Natural killer cell treated with Interleukin-12 subunit alpha and Interleukin-12 subunit beta and Interleukin-15 and Interleukin-18, amount 100 ng/mL, for 72 hours (primary cell): Measurements from ENCODE around the gene CABLES2. TPM values are rescaled to one million over a fixed set of nuclear protein-coding genes. Genes with fewer than 3 reads are reported as not detected.

Source experiments
- ATAC-seq, 2 donors: fragments of 150-1000 bp; cut with Tn5 transposase in 1 of 2; sonication (Bioruptor Pico), chemical (Tn5 transposase) in 1 of 2; 2 replicates each; pipeline ENCODE4 v1.10.0; 2021
- DNase-seq: peaks from one replicate; pipeline ENCODE4 v3.0.0; 2022; ENCODE audit warnings: low spot score
- H3K27ac Mint-ChIP-seq, 2 donors: 1 replicate in 1 of 2; 2 replicates in 1 of 2; pipeline ENCODE4 v1.8.0; 2022; ENCODE audit warnings: mixed read lengths in 2 of 2, mild to moderate bottlenecking in 1 of 2, moderate library complexity in 1 of 2
- H3K27me3 Mint-ChIP-seq, 2 donors: 1 replicate in 1 of 2; 2 replicates in 1 of 2; pipeline ENCODE4 v1.8.0; 2022; ENCODE audit warnings: mixed read lengths in 2 of 2
- H3K36me3 Mint-ChIP-seq: one replicate; pipeline ENCODE4 v1.8.0; 2022; ENCODE audit warnings: mixed read lengths
- H3K4me1 Mint-ChIP-seq, 2 donors: 1 replicate in 1 of 2; 2 replicates in 1 of 2; pipeline ENCODE4 v1.8.0; 2022; ENCODE audit warnings: low read depth in 2 of 2, mixed read lengths in 2 of 2, mild to moderate bottlenecking in 1 of 2
- H3K4me3 Mint-ChIP-seq: one replicate; pipeline ENCODE4 v1.8.0; 2022; ENCODE audit warnings: mixed read lengths
- H3K9me3 Mint-ChIP-seq: 2 replicates; pipeline ENCODE4 v1.8.0; 2022; ENCODE audit warnings: mixed read lengths
- total RNA-seq, 2 donors: library from RNA; stranded (reverse); gene quantifications; one replicate each; pipeline ENCODE4 v1.2.3, GENCODE V29; 2022

Gene CABLES2
- total RNA-seq, 2 donors from 2014 or later, result 9.4 to 9.5 TPM

GRCh38 chr20:62445553-62446340 lies 38.7 kb upstream of the CABLES2 start:
- no peaks in the 10 kb centered on the region for H3K9me3 Mint-ChIP-seq
- peaks cover 0 to 9% of the 10 kb centered on the region in 2 donors for H3K27me3 Mint-ChIP-seq
- H3K36me3 Mint-ChIP-seq, result no peaks in the 10 kb centered on the region
- no peak overlapping the region for H3K4me3 Mint-ChIP-seq
- H3K4me1 Mint-ChIP-seq, result no peaks in the 10 kb centered on the region
- H3K27ac Mint-ChIP-seq, result no peak overlapping the region
- ATAC-seq (no peak), DNase-seq (no peak)

DNA sequence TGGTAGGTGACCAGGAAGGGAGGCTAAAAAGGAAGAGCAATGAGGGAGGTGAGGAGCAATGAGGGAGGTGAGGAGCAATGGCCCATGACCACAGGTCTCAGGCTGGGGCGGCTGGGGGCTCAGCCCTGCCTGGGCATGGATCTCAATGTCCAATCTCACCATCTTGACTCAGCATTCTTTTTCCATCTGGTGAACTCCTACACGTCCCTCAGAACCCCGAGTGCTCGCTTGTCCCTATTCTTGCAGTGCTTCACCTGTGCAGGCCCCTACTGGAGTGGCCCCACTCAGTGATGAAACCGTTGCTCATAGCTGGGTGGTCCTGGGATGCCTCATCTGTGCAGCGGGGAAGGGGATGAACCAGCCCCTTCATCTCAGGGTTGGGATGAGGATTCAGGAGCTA lies 37.2 kb upstream of the CABLES2 start:
- Mint-ChIP-seq H3K4me1 (no peaks in the 10 kb centered on the region), H3K36me3 (no peaks in the 10 kb centered on the region), H3K9me3 (no peaks in the 10 kb centered on the region), H3K27ac (no peak overlapping the region), H3K4me3 (no peak overlapping the region), H3K27me3 (peaks cover 0 to 6% of the 10 kb centered on the region in 2 donors)
- DNase-seq (no peak), ATAC-seq (no peak)

DNA sequence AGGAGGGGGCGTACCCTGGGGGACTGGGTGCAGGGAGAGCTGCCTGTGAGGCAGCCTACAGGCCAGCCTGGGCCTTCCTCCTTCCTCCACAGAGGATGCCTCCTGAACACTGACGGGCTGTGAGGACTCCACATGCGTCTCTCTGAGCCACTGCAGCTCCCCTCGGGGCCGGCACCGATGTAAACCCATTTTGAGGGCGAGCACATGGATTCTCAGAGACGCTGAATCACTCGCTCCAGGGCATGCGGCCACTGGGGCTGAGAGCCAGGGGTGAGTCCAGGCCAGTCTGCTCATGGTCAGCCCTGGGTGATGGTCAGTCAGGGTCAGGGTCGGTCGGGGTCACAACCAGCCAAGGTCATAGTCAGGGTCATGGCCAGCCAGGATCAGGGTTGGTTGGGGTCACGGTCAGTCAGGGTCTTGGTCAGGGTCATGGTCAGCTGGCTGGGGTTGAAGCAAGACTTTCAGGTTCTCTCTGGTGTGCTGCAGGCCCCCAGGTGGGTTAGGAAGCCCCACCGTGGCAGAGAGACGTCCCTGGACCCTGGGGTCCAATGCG lies 35.0 kb upstream of the CABLES2 start:
- Mint-ChIP-seq H3K27me3 (peaks cover 0 to 6% of the 10 kb centered on the region in 2 donors), H3K36me3 (no peaks in the 10 kb centered on the region), H3K9me3 (no peaks in the 10 kb centered on the region), H3K4me3 (no peak overlapping the region), H3K4me1 (no peaks in the 10 kb centered on the region), H3K27ac (no peak overlapping the region)
- ATAC-seq, result no peak
- DNase-seq, result no peak

GRCh38 chr20:62439218-62439617 lies 32.1 kb upstream of the CABLES2 start:
- no peaks in the 10 kb centered on the region for H3K4me1 Mint-ChIP-seq
- H3K27me3 Mint-ChIP-seq, result peaks cover 10 to 14% of the 10 kb centered on the region in 2 donors
- no peak overlapping the region for H3K4me3 Mint-ChIP-seq
- ATAC-seq (no peak), DNase-seq (no peak)
- H3K36me3 Mint-ChIP-seq, result no peaks in the 10 kb centered on the region
- no peak overlapping the region for H3K27ac Mint-ChIP-seq
- H3K9me3 Mint-ChIP-seq, result no peaks in the 10 kb centered on the region

DNA sequence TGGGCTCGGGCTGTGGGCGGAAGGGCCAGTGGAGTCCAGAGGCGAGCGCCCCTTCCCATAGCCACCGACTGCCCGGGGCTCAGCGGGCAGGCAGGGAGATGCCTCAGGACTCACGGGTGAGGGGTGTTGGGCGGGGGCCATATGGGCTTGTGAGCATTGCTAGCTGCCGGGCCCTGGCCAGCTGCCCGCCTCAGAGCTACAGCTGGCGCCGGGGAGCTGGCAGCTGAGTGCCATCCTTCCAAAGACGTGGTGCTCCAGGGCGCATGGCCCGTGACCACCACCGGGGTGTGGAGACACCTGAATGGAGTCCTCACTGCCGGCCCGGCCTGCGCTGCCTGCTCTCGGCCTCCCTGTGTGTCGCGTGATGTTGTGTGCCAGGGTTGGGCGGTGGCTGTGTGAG lies 30.8 kb upstream of the CABLES2 start:
- Mint-ChIP-seq H3K27me3 (peaks cover 16 to 17% of the 10 kb centered on the region in 2 donors), H3K27ac (no peak overlapping the region), H3K4me3 (no peak overlapping the region), H3K9me3 (no peaks in the 10 kb centered on the region), H3K36me3 (no peaks in the 10 kb centered on the region), H3K4me1 (no peaks in the 10 kb centered on the region)
- ATAC-seq, result peak in 1 of 2 donors; percentile 3
- no peak for DNase-seq

DNA sequence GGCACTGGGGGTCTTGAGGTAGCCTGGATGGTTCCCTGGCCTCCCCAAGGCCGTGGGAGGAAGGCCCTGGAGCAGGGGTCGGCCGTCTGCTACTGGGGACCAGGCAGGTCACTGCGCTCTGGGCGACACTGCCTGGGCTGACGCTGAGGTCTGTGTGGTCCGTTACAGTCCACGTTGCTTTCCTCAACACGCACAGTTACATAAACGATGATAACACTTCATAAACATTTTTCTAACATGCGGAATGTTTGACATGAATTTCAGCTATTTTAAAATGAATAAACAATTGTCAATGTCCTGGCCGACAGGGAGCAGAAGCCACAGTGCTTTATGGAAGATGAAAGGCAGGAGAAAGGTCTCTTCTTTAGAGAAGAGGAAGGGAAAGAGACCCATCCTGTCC lies 30.4 kb upstream of the CABLES2 start:
- ATAC-seq, result no peak
- Mint-ChIP-seq H3K4me3 (no peak overlapping the region), H3K27ac (no peak overlapping the region), H3K27me3 (peaks cover 15 to 16% of the 10 kb centered on the region in 2 donors), H3K9me3 (no peaks in the 10 kb centered on the region), H3K36me3 (no peaks in the 10 kb centered on the region), H3K4me1 (no peaks in the 10 kb centered on the region)
- no peak for DNase-seq

GRCh38 chr20:62436692-62437091 lies 29.6 kb upstream of the CABLES2 start:
- ATAC-seq (no peak), DNase-seq (no peak)
- no peak overlapping the region for H3K4me3 Mint-ChIP-seq
- H3K9me3 Mint-ChIP-seq, result no peaks in the 10 kb centered on the region
- H3K4me1 Mint-ChIP-seq, result no peaks in the 10 kb centered on the region
- no peaks in the 10 kb centered on the region for H3K36me3 Mint-ChIP-seq
- H3K27me3 Mint-ChIP-seq, result peaks cover 15 to 17% of the 10 kb centered on the region in 2 donors
- no peak overlapping the region for H3K27ac Mint-ChIP-seq

GRCh38 chr20:62433658-62434497 lies 26.8 kb upstream of the CABLES2 start:
- Mint-ChIP-seq H3K36me3 (no peaks in the 10 kb centered on the region), H3K4me3 (no peak overlapping the region), H3K27ac (no peak overlapping the region), H3K9me3 (no peaks in the 10 kb centered on the region), H3K27me3 (peaks cover 15 to 23% of the 10 kb centered on the region in 2 donors), H3K4me1 (peaks cover 0 to under 1% of the 10 kb centered on the region in 2 donors)
- DNase-seq (no peak), ATAC-seq (no peak)

DNA sequence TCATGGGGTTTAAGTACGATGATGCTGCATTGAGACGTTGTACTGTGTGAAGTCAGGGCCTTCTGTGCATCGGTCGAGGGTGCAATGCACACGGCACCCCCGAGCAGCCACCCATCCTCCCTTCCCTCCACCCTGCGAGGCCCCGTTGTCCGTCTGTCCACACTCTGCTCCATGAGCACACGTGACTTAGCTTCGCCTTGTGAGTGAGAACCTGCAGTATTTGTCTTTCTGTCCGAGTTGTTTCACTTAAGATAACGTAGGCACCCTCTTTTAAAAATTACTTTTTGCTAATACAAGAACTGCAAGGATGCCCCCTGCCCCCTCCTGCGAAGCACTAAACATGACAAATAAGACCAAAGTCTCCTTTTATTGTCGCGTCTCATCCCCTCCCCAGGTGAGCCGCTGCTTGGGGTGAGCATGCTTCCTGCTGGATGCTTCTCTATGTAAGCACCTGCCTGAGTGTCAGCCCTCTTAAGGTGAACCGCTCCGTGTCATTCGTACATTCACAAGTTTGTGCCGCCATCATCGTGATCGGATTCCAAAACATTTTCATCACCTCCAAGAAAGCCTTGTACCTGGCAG lies 23.9 kb upstream of the CABLES2 start:
- H3K27me3 Mint-ChIP-seq, result peaks cover 15 to 23% of the 10 kb centered on the region in 2 donors
- no peaks in the 10 kb centered on the region for H3K36me3 Mint-ChIP-seq
- no peaks in the 10 kb centered on the region for H3K9me3 Mint-ChIP-seq
- DNase-seq, result no peak
- ATAC-seq, result no peak
- peaks cover 0 to 3% of the 10 kb centered on the region in 2 donors for H3K4me1 Mint-ChIP-seq
- no peak overlapping the region for H3K27ac Mint-ChIP-seq
- no peak overlapping the region for H3K4me3 Mint-ChIP-seq

DNA sequence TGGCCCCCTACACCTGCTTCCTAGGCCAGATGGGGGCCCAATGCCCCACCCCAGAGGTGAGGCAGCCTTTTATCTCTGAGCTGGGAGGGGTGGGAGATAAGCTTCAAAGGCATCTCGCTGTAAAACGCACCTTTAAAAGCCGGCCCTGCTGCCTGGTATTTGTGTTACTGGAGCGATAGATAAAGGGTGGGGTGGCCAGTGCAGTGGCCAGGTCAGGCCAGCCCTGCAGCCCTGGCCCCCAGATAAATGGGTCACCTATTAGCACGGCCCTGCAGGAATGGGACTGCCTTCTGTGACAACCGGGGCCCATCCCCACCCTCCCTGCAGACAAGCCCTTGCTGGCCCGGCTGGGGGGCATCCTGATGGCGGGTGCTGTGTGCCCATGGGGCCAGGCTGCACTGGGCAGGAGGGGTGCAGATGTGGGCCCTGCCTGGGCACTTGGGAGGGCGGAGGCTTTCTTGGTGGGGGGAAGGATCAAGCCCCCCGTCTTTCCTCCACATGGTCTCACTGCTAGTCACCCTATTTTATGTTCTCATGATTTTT lies 23.3 kb upstream of the CABLES2 start:
- Mint-ChIP-seq H3K4me3 (no peak overlapping the region), H3K27me3 (peaks cover 12 to 20% of the 10 kb centered on the region in 2 donors), H3K27ac (no peak overlapping the region), H3K9me3 (no peaks in the 10 kb centered on the region), H3K4me1 (peaks cover 0 to 3% of the 10 kb centered on the region in 2 donors), H3K36me3 (no peaks in the 10 kb centered on the region)
- ATAC-seq, result no peak
- DNase-seq, result no peak

DNA sequence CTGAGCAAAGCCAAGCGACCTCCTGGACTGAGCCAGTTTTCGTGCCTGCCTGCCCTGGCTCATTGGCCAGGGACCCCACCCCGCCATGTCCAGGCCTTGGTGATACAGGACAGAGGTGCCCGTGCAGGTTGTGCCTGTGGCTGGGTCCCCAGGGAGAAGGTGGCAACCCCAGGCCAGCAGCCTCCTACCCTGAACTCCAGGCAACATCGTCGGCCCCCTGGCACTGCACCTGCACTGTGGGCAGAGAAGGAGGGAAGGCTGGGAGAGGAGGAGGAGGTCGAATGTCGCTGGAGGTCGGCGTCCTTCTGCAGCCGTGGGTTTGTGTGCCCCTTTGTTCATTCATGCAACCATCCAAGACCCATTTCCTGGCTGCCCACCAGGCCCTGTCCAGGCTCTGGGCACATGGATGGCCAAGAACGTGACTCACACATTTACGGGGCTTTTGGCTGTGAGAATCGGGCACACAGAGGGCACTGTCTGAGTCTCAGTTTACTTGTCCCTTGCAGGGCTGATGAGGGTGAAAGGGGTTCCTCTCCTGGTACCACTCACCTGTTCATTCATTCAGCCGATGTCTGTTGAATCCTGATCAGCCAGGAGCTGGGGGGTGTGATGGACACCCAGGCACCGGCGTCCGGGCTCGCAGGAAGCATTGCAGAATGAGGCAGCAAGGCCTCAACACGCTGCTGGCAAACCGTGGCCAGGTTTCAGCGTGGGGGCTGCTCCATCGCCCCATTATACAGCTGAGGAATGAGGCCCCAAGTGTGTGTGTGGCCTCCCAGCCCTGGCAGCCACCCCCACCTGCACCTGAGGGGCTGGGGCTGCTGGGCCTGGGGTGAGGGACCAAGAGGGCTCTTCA lies 22.6 kb upstream of the CABLES2 start:
- Mint-ChIP-seq H3K36me3 (no peaks in the 10 kb centered on the region), H3K4me3 (no peak overlapping the region), H3K9me3 (no peaks in the 10 kb centered on the region), H3K4me1 (peaks cover 0 to 3% of the 10 kb centered on the region in 2 donors), H3K27me3 (peaks cover 6 to 17% of the 10 kb centered on the region in 2 donors), H3K27ac (no peak overlapping the region)
- no peak for ATAC-seq
- no peak for DNase-seq

- Mint-ChIP-seq H3K36me3 (no peaks in the 10 kb centered on the region), H3K27me3 (peaks cover 1 to 8% of the 10 kb centered on the region in 2 donors)
Observed at GRCh38 chr20:62428396-62429295, 21.6 kb upstream of the CABLES2 start.

More at GRCh38 chr20:62428396-62429295, 21.6 kb upstream of the CABLES2 start:
- H3K27ac Mint-ChIP-seq, result no peak overlapping the region
- DNase-seq (no peak), ATAC-seq (no peak)
- no peak overlapping the region for H3K4me3 Mint-ChIP-seq
- H3K9me3 Mint-ChIP-seq, result no peaks in the 10 kb centered on the region
- H3K4me1 Mint-ChIP-seq, result peaks cover 0 to 3% of the 10 kb centered on the region in 2 donors
